Neural progenitor cell (in vitro differentiated cells): ENCODE results near the gene PLP1.

ENCODE experiments used
- EZH2 ChIP-seq: fragments of 200-600 bp; sonication (generic); IDR thresholded peaks from 2 replicates; pipeline ENCODE4 v1.6.1; 2017; ENCODE audit warnings: antibody characterized with exemption, mild to moderate bottlenecking, moderate library complexity
- TF ChIP-seq, protein P1 (sequence below): fragments of 200-600 bp; sonication (generic); IDR thresholded peaks from 2 replicates; pipeline ENCODE4 v1.5.1; 2017; ENCODE audit warnings: antibody characterized with exemption, mild to moderate bottlenecking

DNA sequence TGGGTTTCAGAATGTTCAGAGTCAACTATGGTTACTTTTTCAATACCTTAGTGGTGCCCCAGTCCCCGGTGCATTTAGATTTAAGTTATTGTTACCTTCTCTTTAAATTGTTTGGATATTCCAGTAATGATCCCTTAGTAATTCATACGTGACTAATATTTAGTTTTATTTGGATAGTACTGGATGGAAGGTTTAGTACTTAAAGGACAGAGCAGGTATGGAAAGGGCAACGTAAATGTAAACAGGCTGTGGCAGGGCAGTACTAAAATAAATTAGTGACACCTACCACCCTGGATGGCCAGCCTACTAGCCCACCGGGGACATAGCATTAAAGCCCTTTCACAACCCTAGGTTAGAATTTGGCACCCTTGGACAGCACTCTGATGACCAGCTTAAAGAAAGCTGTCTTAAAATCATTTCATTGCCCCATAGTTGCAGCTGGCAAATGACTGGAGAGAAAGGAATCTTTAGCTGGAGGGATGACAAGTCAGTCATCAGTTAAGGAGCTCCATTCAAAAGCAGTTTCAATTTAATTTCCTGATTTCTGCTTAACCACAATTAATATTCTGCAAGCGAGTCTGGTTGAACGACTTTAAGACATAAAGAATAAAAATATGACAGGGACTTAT is 16.4 kb downstream of the PLP1 start:
- no peak for TF ChIP-seq EZH2
- TF ChIP-seq, protein P1, sequence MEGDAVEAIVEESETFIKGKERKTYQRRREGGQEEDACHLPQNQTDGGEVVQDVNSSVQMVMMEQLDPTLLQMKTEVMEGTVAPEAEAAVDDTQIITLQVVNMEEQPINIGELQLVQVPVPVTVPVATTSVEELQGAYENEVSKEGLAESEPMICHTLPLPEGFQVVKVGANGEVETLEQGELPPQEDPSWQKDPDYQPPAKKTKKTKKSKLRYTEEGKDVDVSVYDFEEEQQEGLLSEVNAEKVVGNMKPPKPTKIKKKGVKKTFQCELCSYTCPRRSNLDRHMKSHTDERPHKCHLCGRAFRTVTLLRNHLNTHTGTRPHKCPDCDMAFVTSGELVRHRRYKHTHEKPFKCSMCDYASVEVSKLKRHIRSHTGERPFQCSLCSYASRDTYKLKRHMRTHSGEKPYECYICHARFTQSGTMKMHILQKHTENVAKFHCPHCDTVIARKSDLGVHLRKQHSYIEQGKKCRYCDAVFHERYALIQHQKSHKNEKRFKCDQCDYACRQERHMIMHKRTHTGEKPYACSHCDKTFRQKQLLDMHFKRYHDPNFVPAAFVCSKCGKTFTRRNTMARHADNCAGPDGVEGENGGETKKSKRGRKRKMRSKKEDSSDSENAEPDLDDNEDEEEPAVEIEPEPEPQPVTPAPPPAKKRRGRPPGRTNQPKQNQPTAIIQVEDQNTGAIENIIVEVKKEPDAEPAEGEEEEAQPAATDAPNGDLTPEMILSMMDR = no peak
